ENCODE measurements around the gene SAXO2.
"Not testable (repeated sequence)": the region's sequence is repeated elsewhere in the genome, so short reads cannot be mapped to it uniquely, and the experiment has no call there.

SAXO2 gene

DNA sequence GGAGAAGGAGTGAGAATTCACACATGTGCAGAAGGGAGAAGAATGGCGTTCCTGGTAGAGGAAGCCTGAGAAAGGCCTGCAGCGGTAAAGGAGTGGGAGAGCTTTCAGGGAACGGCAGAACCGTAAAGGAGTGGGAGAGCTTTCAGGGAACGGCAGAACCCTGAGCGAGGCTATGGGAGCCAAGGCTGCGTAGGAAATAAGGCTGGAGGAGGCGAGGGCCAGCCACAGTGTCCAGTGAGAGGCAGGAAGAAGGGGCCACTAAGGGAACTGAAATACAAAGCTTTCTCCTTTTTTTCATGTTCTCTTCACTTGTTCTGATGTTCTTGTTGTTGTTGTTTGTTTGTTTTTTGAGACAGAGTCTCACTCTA, 45.1 kb downstream of the SAXO2 start:
- Histone ChIP-seq H2BK12ac (ENCODE audit: low read length) (no peak overlapping the region), H2BK15ac (ENCODE audit: low read length) (no peak overlapping the region), H3K14ac (ENCODE audit: low read length) (no peak overlapping the region), H4K8ac (ENCODE audit: low read depth, low read length) (peak overlapping the region; percentile 92), H3K23ac (ENCODE audit: low read depth, low read length, poor library complexity) (no peak overlapping the region), H3K27me3 (ENCODE audit: control insufficient read depth in 3 of 3, insufficient read depth in 3 of 3, low read depth in 1 of 3, low read length in 3 of 3) (peaks cover 0 to 28% (median 0%) of the 10 kb centered on the region in 3 experiments), H3K27ac (replicated peaks; ENCODE audit: low read length) (no peak overlapping the region), H3K36me3 (replicated peaks in 1 of 2; ENCODE audit: control insufficient read depth in 2 of 2, insufficient read depth in 2 of 2, low read length in 2 of 2) (no peaks in the 10 kb centered on the region), H3K9ac (ENCODE audit: low read depth, low read length, poor library complexity) (no peak overlapping the region), H2BK120ac (ENCODE audit: low read depth, low read length) (no peak overlapping the region), H3K4me1 (ENCODE audit: control insufficient read depth in 2 of 2, insufficient read depth in 1 of 2, low read depth in 1 of 2, low read length in 2 of 2) (no peaks in the 10 kb centered on the region), H4K91ac (ENCODE audit: low read depth, low read length, poor library complexity) (no peak overlapping the region), H2AK5ac (ENCODE audit: low read depth, low read length) (no peak overlapping the region), H3K4me3 (ENCODE audit: low read length in 2 of 2) (no peak overlapping the region), H3K4me2 (ENCODE audit: insufficient read depth, low read length, poor library complexity, severe bottlenecking) (no peak overlapping the region), H2AFZ (ENCODE audit: low read length) (no peak overlapping the region), H3K18ac (ENCODE audit: low read length) (no peak overlapping the region), H3K9me3 (replicated peaks in 1 of 2; ENCODE audit: control insufficient read depth in 2 of 2, insufficient read depth in 1 of 2, low read depth in 1 of 2, low read length in 2 of 2) (no peaks in the 10 kb centered on the region), H2BK5ac (ENCODE audit: low read length) (no peak overlapping the region), H3K4ac (ENCODE audit: low read length) (no peak overlapping the region), H3K79me1 (ENCODE audit: low read depth, low read length) (no peaks in the 10 kb centered on the region)
- DNase-seq (ENCODE audit: low spot score): no peak
- no CpG with 5 or more reads among the region's 8 CpGs for WGBS, 2 donors (ENCODE audit: extremely low coverage in 2 of 2, insufficient read length in 2 of 2, insufficient replicate concordance in 1 of 2)

DNA sequence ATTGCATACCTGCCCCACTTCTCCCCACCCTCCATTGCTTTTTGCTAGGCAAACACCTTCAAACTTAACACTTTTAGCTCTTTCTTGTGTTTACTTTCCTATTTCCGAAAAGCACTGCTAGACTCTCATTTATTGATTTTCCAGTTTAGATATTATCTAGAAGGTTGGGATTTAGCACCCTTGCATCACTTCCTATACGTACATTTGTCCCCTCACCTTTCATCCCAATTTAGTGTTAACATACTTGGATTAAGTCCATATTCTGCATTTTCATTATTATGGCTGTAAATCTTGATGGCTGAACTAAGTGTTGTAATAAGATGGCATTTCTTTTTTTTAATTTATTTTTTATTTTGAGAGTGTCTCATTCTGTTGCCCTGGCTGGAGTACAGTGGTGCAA, 47.2 kb downstream of the SAXO2 start:
- Histone ChIP-seq H3K9me3 (replicated peaks in 1 of 2; ENCODE audit: control insufficient read depth in 2 of 2, insufficient read depth in 1 of 2, low read depth in 1 of 2, low read length in 2 of 2) (no peaks in the 10 kb centered on the region), H3K9ac (ENCODE audit: low read depth, low read length, poor library complexity) (no peak overlapping the region), H2BK5ac (ENCODE audit: low read length) (no peak overlapping the region), H2AFZ (ENCODE audit: low read length) (no peak overlapping the region), H3K23ac (ENCODE audit: low read depth, low read length, poor library complexity) (no peak overlapping the region), H3K4me2 (ENCODE audit: insufficient read depth, low read length, poor library complexity, severe bottlenecking) (no peak overlapping the region), H3K36me3 (replicated peaks in 1 of 2; ENCODE audit: control insufficient read depth in 2 of 2, insufficient read depth in 2 of 2, low read length in 2 of 2) (no peaks in the 10 kb centered on the region), H3K14ac (ENCODE audit: low read length) (no peak overlapping the region), H3K18ac (ENCODE audit: low read length) (no peak overlapping the region), H2BK12ac (ENCODE audit: low read length) (no peak overlapping the region), H3K27me3 (ENCODE audit: control insufficient read depth in 3 of 3, insufficient read depth in 3 of 3, low read depth in 1 of 3, low read length in 3 of 3) (peaks cover 0 to 16% (median 0%) of the 10 kb centered on the region in 3 experiments), H2AK5ac (ENCODE audit: low read depth, low read length) (no peak overlapping the region), H2BK15ac (ENCODE audit: low read length) (no peak overlapping the region), H3K4ac (ENCODE audit: low read length) (no peak overlapping the region), H3K4me3 (ENCODE audit: low read length in 2 of 2) (no peak overlapping the region), H3K4me1 (ENCODE audit: control insufficient read depth in 2 of 2, insufficient read depth in 1 of 2, low read depth in 1 of 2, low read length in 2 of 2) (no peaks in the 10 kb centered on the region), H4K91ac (ENCODE audit: low read depth, low read length, poor library complexity) (no peak overlapping the region), H3K27ac (replicated peaks; ENCODE audit: low read length) (no peak overlapping the region), H3K79me1 (ENCODE audit: low read depth, low read length) (no peaks in the 10 kb centered on the region), H2BK120ac (ENCODE audit: low read depth, low read length) (no peak overlapping the region), H4K8ac (ENCODE audit: low read depth, low read length) (no peak overlapping the region)
- no CpG with 5 or more reads among the region's 2 CpGs for WGBS, 2 donors (ENCODE audit: extremely low coverage in 2 of 2, insufficient read length in 2 of 2, insufficient replicate concordance in 1 of 2)
- no peak for DNase-seq (ENCODE audit: low spot score)

DNA sequence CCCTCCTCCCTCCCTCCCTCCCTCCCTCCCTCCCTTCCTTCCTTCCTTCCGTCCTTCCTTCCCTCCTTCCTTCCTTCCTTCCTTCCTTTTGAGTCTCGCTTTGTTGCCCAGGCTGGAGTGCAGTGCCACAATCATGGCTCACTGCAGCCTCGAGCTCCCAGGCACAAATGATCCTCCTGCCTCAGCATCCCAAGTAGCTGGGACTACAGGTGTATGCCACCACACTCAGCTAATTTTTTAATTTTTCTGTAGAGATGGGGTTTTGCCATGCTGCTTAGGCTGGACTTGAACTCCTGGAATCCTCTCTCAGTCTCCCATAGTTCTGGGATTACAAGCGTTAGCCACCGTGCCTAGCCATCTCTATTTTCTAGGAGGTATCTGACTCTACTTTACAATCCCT, 48.7 kb downstream of the SAXO2 start:
- not testable (repeated sequence) for H3K9ac ChIP-seq (ENCODE audit: low read depth, low read length, poor library complexity); H2BK5ac ChIP-seq (ENCODE audit: low read length); H2BK120ac ChIP-seq (ENCODE audit: low read depth, low read length); H4K91ac ChIP-seq (ENCODE audit: low read depth, low read length, poor library complexity); H3K23ac ChIP-seq (ENCODE audit: low read depth, low read length, poor library complexity); H2AFZ ChIP-seq (ENCODE audit: low read length); H3K27me3 ChIP-seq (ENCODE audit: control insufficient read depth in 3 of 3, insufficient read depth in 3 of 3, low read depth in 1 of 3, low read length in 3 of 3); H3K4ac ChIP-seq (ENCODE audit: low read length); H3K4me1 ChIP-seq (ENCODE audit: control insufficient read depth in 2 of 2, insufficient read depth in 1 of 2, low read depth in 1 of 2, low read length in 2 of 2); H3K9me3 ChIP-seq (replicated peaks in 1 of 2; ENCODE audit: control insufficient read depth in 2 of 2, insufficient read depth in 1 of 2, low read depth in 1 of 2, low read length in 2 of 2); H3K14ac ChIP-seq (ENCODE audit: low read length); H3K27ac ChIP-seq (replicated peaks; ENCODE audit: low read length); DNase-seq (ENCODE audit: low spot score); H3K4me3 ChIP-seq (ENCODE audit: low read length in 2 of 2); H3K4me2 ChIP-seq (ENCODE audit: insufficient read depth, low read length, poor library complexity, severe bottlenecking); H3K36me3 ChIP-seq (replicated peaks in 1 of 2; ENCODE audit: control insufficient read depth in 2 of 2, insufficient read depth in 2 of 2, low read length in 2 of 2); H3K18ac ChIP-seq (ENCODE audit: low read length); H2BK15ac ChIP-seq (ENCODE audit: low read length); H2AK5ac ChIP-seq (ENCODE audit: low read depth, low read length); H4K8ac ChIP-seq (ENCODE audit: low read depth, low read length); H3K79me1 ChIP-seq (ENCODE audit: low read depth, low read length); H2BK12ac ChIP-seq (ENCODE audit: low read length)
- no CpG with 5 or more reads among the region's 5 CpGs for WGBS, 2 donors (ENCODE audit: extremely low coverage in 2 of 2, insufficient read length in 2 of 2, insufficient replicate concordance in 1 of 2)

DNA sequence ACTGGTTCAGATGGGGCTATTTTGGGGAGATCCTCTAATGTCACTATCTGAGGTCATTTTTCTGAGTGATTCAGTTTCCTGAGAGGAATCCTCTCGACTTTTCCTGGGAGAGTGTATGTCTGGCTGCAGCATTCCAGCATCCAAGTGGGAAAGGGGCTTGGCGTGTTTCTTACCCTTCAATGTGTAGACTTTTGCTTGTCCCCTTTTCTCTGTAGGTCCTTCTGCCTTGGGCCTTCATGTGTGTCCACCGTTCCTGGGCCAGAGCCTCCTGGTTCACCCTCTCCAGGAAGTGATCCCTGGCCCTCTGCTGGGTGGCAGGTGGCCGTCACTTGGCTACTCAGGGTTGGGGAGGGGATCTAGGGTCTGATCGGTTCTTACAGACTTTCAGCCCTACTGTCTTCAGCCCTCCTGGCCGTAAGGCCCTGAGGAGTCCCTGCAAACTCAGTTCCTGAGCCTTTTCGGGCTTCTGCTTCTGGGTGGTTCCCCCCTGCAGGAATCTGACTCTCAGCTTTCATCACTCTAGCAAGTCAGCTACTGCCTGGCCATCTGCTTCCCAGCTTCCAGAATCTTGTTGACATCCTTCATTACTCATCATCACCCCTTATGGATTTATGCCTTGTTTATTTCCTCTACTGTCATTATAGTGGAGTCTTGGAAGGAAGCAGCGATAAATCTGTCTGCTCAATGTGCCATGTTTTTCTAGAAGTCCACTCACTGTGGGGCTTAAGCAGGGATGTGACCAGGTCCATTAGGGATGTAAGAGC, 50.1 kb downstream of the SAXO2 start:
- H3K14ac ChIP-seq (ENCODE audit: low read length): no peak overlapping the region
- H3K36me3 ChIP-seq (replicated peaks in 1 of 2; ENCODE audit: control insufficient read depth in 2 of 2, insufficient read depth in 2 of 2, low read length in 2 of 2): no peaks in the 10 kb centered on the region
- no peak overlapping the region for H3K9ac ChIP-seq (ENCODE audit: low read depth, low read length, poor library complexity)
- H2BK5ac ChIP-seq (ENCODE audit: low read length): no peak overlapping the region
- no peak overlapping the region for H3K18ac ChIP-seq (ENCODE audit: low read length)
- no peak overlapping the region for H4K8ac ChIP-seq (ENCODE audit: low read depth, low read length)
- H3K23ac ChIP-seq (ENCODE audit: low read depth, low read length, poor library complexity): no peak overlapping the region
- H3K4me2 ChIP-seq (ENCODE audit: insufficient read depth, low read length, poor library complexity, severe bottlenecking): no peak overlapping the region
- H4K91ac ChIP-seq (ENCODE audit: low read depth, low read length, poor library complexity): no peak overlapping the region
- no peak overlapping the region for H3K4ac ChIP-seq (ENCODE audit: low read length)
- H2AK5ac ChIP-seq (ENCODE audit: low read depth, low read length): no peak overlapping the region
- no peaks in the 10 kb centered on the region for H3K9me3 ChIP-seq (replicated peaks in 1 of 2; ENCODE audit: control insufficient read depth in 2 of 2, insufficient read depth in 1 of 2, low read depth in 1 of 2, low read length in 2 of 2)
- no peak for DNase-seq (ENCODE audit: low spot score)
- no peak overlapping the region for H3K27ac ChIP-seq (replicated peaks; ENCODE audit: low read length)
- no peak overlapping the region for H2BK120ac ChIP-seq (ENCODE audit: low read depth, low read length)
- H3K4me3 ChIP-seq (ENCODE audit: low read length in 2 of 2): no peak overlapping the region
- no peak overlapping the region for H2BK12ac ChIP-seq (ENCODE audit: low read length)
- H3K4me1 ChIP-seq (ENCODE audit: control insufficient read depth in 2 of 2, insufficient read depth in 1 of 2, low read depth in 1 of 2, low read length in 2 of 2): no peaks in the 10 kb centered on the region
- no peaks in the 10 kb centered on the region for H3K79me1 ChIP-seq (ENCODE audit: low read depth, low read length)
- no peak overlapping the region for H2BK15ac ChIP-seq (ENCODE audit: low read length)
- WGBS, 2 donors (ENCODE audit: extremely low coverage in 2 of 2, insufficient read length in 2 of 2, insufficient replicate concordance in 1 of 2): no CpG with 5 or more reads among the region's 8 CpGs
- H2AFZ ChIP-seq (ENCODE audit: low read length): no peak overlapping the region
- H3K27me3 ChIP-seq (ENCODE audit: control insufficient read depth in 3 of 3, insufficient read depth in 3 of 3, low read depth in 1 of 3, low read length in 3 of 3): no peaks in the 10 kb centered on the region

Measured in neuronal stem cell (in vitro differentiated cells).